ENCODE measurements around the gene ZNF740.

- no peak for TF ChIP-seq CTCF (IDR thresholded peaks at IDR 0.05; ENCODE audit: low read depth, low read length, poor library complexity, severe bottlenecking)
- no peak for TF ChIP-seq EZH2phosphoT487 (IDR thresholded peaks at IDR 0.05; ENCODE audit: borderline replicate concordance, low read length)
Observed at GRCh38 chr12:53227836-53228235, 47.3 kb downstream of the ZNF740 start.

All from DOHH2 (cell line).